Hepatocyte (in vitro differentiated cells): ENCODE measurements around the gene DDX41. TPM values are rescaled to one million over a fixed set of nuclear protein-coding genes. Genes with fewer than 3 reads are reported as not detected.
"Not testable (repeated sequence)": the region's sequence is repeated elsewhere in the genome, so short reads cannot be mapped to it uniquely, and the experiment has no call there.

Experiments used
- DNase-seq: peaks from one replicate; pipeline ENCODE4 v3.0.0-alpha.2; 2016; ENCODE audit warnings: low spot score
- H2AFZ ChIP-seq: fragments of 200-600 bp; sonication (generic); 2 replicates; pipeline ENCODE4 v1.6.0; 2016; ENCODE audit warnings: antibody characterized with exemption, mild to moderate bottlenecking
- H3K27ac ChIP-seq: fragments of 200-600 bp; sonication (generic); 2 replicates; pipeline ENCODE4 v1.5.1; 2016; ENCODE audit warnings: mild to moderate bottlenecking
- H3K27me3 ChIP-seq: fragments of 200-600 bp; sonication (generic); 2 replicates; pipeline ENCODE4 v1.6.1; 2016
- H3K36me3 ChIP-seq: fragments of 200-600 bp; sonication (generic); replicated peaks from 2 replicates; pipeline ENCODE4 v1.5.1; 2016; ENCODE audit warnings: low read depth; ENCODE audit not compliant: insufficient read depth
- H3K4me1 ChIP-seq: fragments of 200-600 bp; sonication (generic); 2 replicates; pipeline ENCODE4 v1.5.1; 2016; ENCODE audit warnings: mild to moderate bottlenecking, moderate library complexity; ENCODE audit not compliant: insufficient read depth
- H3K4me2 ChIP-seq: fragments of 200-600 bp; sonication (generic); 2 replicates; pipeline ENCODE4 v1.6.0; 2016
- H3K4me3 ChIP-seq: fragments of 200-600 bp; sonication (generic); 2 replicates; pipeline ENCODE4 v1.5.1; 2016; ENCODE audit warnings: mild to moderate bottlenecking
- H3K79me2 ChIP-seq: fragments of 200-600 bp; sonication (generic); 2 replicates; pipeline ENCODE4 v1.6.0; 2017; ENCODE audit warnings: mild to moderate bottlenecking
- H3K9me2 ChIP-seq: fragments of 200-600 bp; sonication (generic); replicated peaks from 2 replicates; pipeline ENCODE4 v1.6.0; 2017; ENCODE audit warnings: mild to moderate bottlenecking; ENCODE audit not compliant: insufficient read depth
- H3K9me3 ChIP-seq: fragments of 200-600 bp; sonication (generic); 2 replicates; pipeline ENCODE4 v1.5.1; 2016; ENCODE audit warnings: low read depth, mild to moderate bottlenecking
- H4K20me1 ChIP-seq: fragments of 200-600 bp; sonication (generic); 2 replicates; pipeline ENCODE4 v1.6.0; 2016; ENCODE audit warnings: mild to moderate bottlenecking; ENCODE audit not compliant: insufficient read depth, poor library complexity, severe bottlenecking
- EZH2 ChIP-seq: fragments of 200-600 bp; sonication (generic); IDR thresholded peaks from 2 replicates; pipeline ENCODE4 v1.6.1; 2016; ENCODE audit warnings: antibody characterized with exemption, mild to moderate bottlenecking, borderline replicate concordance
- EZH2phosphoT487 ChIP-seq: fragments of 200-600 bp; sonication (generic); IDR thresholded peaks from one replicate; pipeline ENCODE4 v1.6.1; 2018; ENCODE audit warnings: antibody characterized with exemption, mild to moderate bottlenecking, low read depth, moderate library complexity; ENCODE audit not compliant: unreplicated experiment, severe bottlenecking
- WGBS: methylation state at CpG from one replicate; pipeline ENCODE4 v1.1.6; 2016; ENCODE audit warnings: low lambda C conversion rate; ENCODE audit errors: missing lambda C conversion rate; 5-methylcytosine and 5-hydroxymethylcytosine counted together
- polyA plus RNA-seq: library from polyadenylated mRNA; unstranded; fragments of >200 nt; fragmentation: Nextera tagmentation; extraction: Ambion mirVana; gene quantifications from 2 replicates; pipeline ENCODE4 v1.2.1, GENCODE V29; 2016
- total RNA-seq: library from RNA; depleted of rRNA; stranded (reverse); fragments of >200 nt; gene quantifications from 2 replicates; pipeline ENCODE4 v1.2.3, GENCODE V29; 2014
- TF ChIP-seq, protein P1 (sequence below): fragments of 200-600 bp; sonication (generic); IDR thresholded peaks from 2 replicates; pipeline ENCODE4 v1.5.1; 2016; ENCODE audit warnings: antibody characterized with exemption, mild to moderate bottlenecking; ENCODE audit not compliant: poor library complexity

Gene DDX41
- total and polyA plus RNA-seq, 2 experiments from 2014 or later = 45.0 to 50.7 TPM

- Histone ChIP-seq H3K4me2 (no peak overlapping the region), H3K4me3 (no peak overlapping the region), H3K27me3 (no peaks in the 10 kb centered on the region), H3K9me3 (no peaks in the 10 kb centered on the region), H3K27ac (no peak overlapping the region), H3K36me3 (no peaks in the 10 kb centered on the region), H3K9me2 (no peaks in the 10 kb centered on the region), H4K20me1 (peaks cover 10% of the 10 kb centered on the region), H3K79me2 (peaks cover 63% of the 10 kb centered on the region), H2AFZ (no peak overlapping the region), H3K4me1 (peaks cover 19% of the 10 kb centered on the region)
- WGBS = over 99% methylated on average over 9 of the region's 10 CpGs
- no peak for DNase-seq
- TF ChIP-seq, protein P1, sequence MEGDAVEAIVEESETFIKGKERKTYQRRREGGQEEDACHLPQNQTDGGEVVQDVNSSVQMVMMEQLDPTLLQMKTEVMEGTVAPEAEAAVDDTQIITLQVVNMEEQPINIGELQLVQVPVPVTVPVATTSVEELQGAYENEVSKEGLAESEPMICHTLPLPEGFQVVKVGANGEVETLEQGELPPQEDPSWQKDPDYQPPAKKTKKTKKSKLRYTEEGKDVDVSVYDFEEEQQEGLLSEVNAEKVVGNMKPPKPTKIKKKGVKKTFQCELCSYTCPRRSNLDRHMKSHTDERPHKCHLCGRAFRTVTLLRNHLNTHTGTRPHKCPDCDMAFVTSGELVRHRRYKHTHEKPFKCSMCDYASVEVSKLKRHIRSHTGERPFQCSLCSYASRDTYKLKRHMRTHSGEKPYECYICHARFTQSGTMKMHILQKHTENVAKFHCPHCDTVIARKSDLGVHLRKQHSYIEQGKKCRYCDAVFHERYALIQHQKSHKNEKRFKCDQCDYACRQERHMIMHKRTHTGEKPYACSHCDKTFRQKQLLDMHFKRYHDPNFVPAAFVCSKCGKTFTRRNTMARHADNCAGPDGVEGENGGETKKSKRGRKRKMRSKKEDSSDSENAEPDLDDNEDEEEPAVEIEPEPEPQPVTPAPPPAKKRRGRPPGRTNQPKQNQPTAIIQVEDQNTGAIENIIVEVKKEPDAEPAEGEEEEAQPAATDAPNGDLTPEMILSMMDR = no peak
- TF ChIP-seq EZH2phosphoT487 (no peak), EZH2 (no peak)
Measured at GRCh38 chr5:177536386-177536785, 19.6 kb upstream of the DDX41 start.

DNA sequence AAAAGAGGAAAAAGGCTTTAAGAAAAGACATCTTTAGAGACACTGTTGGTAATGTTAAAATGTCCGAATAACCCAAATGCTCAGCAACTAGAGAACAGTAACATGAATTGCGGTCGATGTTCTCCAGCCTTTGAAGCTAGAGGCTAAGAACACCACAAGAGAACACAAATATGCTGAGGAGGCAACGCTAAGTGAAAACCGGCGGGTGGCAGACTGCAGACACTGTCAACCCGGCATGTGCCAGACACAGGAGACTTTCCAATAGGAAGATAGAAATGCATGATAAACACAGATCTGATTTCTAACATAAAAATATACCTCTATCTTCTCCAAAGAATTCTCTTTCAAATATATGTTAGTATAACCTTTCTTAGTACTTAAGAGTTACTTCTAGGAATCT lies 18.4 kb upstream of the DDX41 start:
- Histone ChIP-seq H3K4me1 (peaks cover 19% of the 10 kb centered on the region), H4K20me1 (peaks cover 10% of the 10 kb centered on the region), H3K4me2 (no peak overlapping the region), H2AFZ (no peak overlapping the region), H3K36me3 (no peaks in the 10 kb centered on the region), H3K79me2 (peaks cover 52% of the 10 kb centered on the region), H3K9me3 (no peaks in the 10 kb centered on the region), H3K27ac (no peak overlapping the region), H3K9me2 (no peaks in the 10 kb centered on the region), H3K4me3 (no peak overlapping the region), H3K27me3 (no peaks in the 10 kb centered on the region)
- TF ChIP-seq, protein P1 = no peak
- 90% methylated on average over 7 of the region's 7 CpGs for WGBS
- DNase-seq = no peak

DNA sequence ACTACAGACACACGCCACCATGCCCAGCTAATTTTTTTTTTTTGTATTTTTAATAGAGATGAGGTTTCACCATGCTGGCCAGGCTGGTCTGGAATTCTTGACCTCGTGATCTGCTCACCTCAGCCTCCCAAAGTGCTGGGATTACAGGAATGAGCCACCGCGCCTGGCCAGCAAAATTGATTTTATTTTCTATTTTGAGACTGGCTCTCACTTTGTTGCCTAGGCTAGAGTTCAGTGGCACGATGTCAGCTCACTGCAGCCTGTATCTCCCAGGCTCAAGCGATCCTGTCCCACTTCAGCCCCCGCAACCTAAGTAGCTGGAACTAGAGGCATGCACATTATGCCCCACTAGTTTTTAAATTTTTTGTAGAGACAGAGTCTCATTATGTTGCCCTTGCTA lies 17.7 kb upstream of the DDX41 start:
- peaks cover 19% of the 10 kb centered on the region for H3K4me1 ChIP-seq
- peaks cover 46% of the 10 kb centered on the region for H3K79me2 ChIP-seq
- not testable (repeated sequence) for H2AFZ ChIP-seq, H3K4me3 ChIP-seq, H3K36me3 ChIP-seq, H3K4me2 ChIP-seq, DNase-seq, H3K9me3 ChIP-seq, H3K9me2 ChIP-seq, H3K27ac ChIP-seq, H3K27me3 ChIP-seq, H4K20me1 ChIP-seq
- 96% methylated on average over 7 of the region's 7 CpGs for WGBS

DNA sequence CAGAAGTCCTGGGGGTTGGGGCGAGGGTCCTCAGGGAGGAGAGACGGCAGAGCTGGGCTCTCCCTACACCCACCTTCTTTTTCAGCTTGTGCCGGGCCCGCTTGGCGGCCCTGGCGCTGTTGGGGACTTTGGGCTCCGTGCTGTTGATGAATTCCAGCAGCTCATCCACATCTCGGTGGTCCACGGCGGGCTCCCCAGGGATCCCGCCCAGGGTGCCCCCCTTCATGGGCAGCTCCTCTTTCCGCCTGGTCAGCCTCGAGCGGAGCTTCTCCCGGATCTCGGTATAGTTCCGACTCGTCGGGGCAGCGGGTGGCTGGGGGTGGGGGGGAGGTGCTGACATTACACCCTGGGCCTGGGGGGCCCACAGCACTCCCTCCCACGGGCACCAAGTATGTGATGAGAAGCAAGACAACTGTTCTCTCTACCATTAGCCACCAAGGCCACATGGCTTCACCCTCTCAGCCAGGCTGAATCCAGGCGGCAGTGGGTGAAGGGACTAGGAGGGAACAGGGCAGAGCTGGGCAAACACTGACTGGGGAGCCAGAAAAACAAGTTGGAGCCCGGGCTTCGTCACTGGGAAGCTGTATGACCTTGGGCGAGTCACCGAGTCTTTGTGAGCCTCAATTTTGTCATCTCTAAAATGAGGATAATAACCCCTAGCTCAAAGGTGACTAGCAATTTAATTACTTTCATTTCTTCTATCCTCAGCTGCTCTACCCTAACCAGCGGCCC lies 14.6 kb upstream of the DDX41 start:
- peaks cover 7% of the 10 kb centered on the region for H4K20me1 ChIP-seq
- WGBS = 93% methylated on average over 23 of the region's 27 CpGs
- H3K36me3 ChIP-seq = no peaks in the 10 kb centered on the region

More for the DNA sequence above, 14.6 kb upstream of the DDX41 start:
- no peak for DNase-seq
- H3K4me3 ChIP-seq = no peak overlapping the region
- H2AFZ ChIP-seq = no peak overlapping the region
- H3K79me2 ChIP-seq = peaks cover 31% of the 10 kb centered on the region
- no peaks in the 10 kb centered on the region for H3K9me3 ChIP-seq
- no peak for TF ChIP-seq EZH2
- TF ChIP-seq, protein P1 = no peak
- TF ChIP-seq EZH2phosphoT487 = no peak
- H3K9me2 ChIP-seq = no peaks in the 10 kb centered on the region
- no peaks in the 10 kb centered on the region for H3K4me1 ChIP-seq
- H3K4me2 ChIP-seq = no peak overlapping the region
- no peak overlapping the region for H3K27ac ChIP-seq
- no peaks in the 10 kb centered on the region for H3K27me3 ChIP-seq
